ENCODE data around the gene SMIM9. TPM values are rescaled to one million over a fixed set of nuclear protein-coding genes. Genes with fewer than 3 reads are reported as not detected.

Gene SMIM9
- total and polyA plus RNA-seq, 9 of the 15 experiments (the other 6 are each of a cell fraction or from before 2014, with no cell fraction given): 0.08 TPM; not detected in 8

DNA sequence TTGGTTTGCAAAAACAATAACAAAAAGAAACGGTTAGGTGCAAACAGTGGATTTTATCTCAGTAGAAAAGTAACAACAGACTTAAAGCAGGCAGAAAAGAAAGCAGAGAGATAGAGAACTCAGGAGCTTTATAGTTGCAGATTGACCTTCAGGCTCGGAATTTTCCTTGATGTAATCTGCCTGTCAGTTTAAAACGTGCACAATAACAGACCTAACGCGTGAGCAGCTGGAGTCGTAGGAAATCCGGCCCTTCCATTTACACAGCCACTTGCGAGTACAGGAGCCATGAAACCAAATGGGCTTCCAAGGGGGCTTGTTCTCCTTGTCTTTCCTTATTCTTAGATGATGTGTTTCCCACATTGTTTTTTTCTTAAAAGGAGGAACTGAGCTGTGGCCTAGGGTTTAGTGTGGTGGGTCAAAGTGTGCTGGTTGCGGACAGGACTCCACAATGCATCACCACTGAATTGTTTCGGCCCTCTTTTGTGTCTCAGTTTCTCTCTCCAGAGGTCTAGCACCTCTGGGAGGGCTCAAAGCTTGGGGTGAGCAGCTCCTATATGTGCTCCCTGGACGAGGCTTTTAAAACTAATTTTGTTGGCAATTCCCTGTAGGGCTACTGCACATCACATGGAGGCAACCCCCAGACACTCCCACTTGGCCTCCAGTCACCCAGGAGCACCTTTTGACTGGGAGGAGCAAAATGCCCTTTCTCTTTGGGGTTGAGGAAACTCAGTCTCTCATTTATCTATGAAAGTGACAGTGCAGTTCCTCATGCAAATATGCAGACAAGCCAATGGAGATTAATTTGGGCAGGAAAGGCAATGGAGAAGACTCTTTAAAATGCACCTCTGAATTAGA is 15.3 kb downstream of the SMIM9 start (continued):
- TF ChIP-seq, protein P1, sequence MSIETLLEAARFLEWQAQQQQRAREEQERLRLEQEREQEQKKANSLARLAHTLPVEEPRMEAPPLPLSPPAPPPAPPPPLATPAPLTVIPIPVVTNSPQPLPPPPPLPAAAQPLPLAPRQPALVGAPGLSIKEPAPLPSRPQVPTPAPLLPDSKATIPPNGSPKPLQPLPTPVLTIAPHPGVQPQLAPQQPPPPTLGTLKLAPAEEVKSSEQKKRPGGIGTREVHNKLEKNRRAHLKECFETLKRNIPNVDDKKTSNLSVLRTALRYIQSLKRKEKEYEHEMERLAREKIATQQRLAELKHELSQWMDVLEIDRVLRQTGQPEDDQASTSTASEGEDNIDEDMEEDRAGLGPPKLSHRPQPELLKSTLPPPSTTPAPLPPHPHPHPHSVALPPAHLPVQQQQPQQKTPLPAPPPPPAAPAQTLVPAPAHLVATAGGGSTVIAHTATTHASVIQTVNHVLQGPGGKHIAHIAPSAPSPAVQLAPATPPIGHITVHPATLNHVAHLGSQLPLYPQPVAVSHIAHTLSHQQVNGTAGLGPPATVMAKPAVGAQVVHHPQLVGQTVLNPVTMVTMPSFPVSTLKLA (conservative IDR thresholded peaks at IDR 0.05): peak; percentile 49 to 68; a peak in 2 of 4 replicates
- TF ChIP-seq KDM2B (CRISPR knock-in tag; IDR thresholded peaks at IDR 0.05) (no peak), RFX1 (IDR thresholded peaks at IDR 0.05) (no peak), ZBTB17 (CRISPR knock-in tag; IDR thresholded peaks at IDR 0.05) (no peak), KDM4B (IDR thresholded peaks at IDR 0.05; ENCODE audit: borderline replicate concordance in 2 of 2, low read depth in 1 of 2) (no peak), HOXB6 (CRISPR knock-in tag; IDR thresholded peaks at IDR 0.05; ENCODE audit: borderline replicate concordance) (no peak), TCF7 (IDR thresholded peaks at IDR 0.05; ENCODE audit: borderline replicate concordance) (no peak)
- TF ChIP-seq, protein P2, sequence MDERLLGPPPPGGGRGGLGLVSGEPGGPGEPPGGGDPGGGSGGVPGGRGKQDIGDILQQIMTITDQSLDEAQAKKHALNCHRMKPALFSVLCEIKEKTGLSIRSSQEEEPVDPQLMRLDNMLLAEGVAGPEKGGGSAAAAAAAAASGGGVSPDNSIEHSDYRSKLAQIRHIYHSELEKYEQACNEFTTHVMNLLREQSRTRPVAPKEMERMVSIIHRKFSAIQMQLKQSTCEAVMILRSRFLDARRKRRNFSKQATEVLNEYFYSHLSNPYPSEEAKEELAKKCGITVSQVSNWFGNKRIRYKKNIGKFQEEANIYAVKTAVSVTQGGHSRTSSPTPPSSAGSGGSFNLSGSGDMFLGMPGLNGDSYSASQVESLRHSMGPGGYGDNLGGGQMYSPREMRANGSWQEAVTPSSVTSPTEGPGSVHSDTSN (CRISPR knock-in tag; IDR thresholded peaks at IDR 0.05; ENCODE audit: low read depth): no peak
- TF ChIP-seq, protein P2 (tag; conservative IDR thresholded peaks at IDR 0.05; ENCODE audit: low read depth): peak; percentile 81
- TF ChIP-seq, protein P3, sequence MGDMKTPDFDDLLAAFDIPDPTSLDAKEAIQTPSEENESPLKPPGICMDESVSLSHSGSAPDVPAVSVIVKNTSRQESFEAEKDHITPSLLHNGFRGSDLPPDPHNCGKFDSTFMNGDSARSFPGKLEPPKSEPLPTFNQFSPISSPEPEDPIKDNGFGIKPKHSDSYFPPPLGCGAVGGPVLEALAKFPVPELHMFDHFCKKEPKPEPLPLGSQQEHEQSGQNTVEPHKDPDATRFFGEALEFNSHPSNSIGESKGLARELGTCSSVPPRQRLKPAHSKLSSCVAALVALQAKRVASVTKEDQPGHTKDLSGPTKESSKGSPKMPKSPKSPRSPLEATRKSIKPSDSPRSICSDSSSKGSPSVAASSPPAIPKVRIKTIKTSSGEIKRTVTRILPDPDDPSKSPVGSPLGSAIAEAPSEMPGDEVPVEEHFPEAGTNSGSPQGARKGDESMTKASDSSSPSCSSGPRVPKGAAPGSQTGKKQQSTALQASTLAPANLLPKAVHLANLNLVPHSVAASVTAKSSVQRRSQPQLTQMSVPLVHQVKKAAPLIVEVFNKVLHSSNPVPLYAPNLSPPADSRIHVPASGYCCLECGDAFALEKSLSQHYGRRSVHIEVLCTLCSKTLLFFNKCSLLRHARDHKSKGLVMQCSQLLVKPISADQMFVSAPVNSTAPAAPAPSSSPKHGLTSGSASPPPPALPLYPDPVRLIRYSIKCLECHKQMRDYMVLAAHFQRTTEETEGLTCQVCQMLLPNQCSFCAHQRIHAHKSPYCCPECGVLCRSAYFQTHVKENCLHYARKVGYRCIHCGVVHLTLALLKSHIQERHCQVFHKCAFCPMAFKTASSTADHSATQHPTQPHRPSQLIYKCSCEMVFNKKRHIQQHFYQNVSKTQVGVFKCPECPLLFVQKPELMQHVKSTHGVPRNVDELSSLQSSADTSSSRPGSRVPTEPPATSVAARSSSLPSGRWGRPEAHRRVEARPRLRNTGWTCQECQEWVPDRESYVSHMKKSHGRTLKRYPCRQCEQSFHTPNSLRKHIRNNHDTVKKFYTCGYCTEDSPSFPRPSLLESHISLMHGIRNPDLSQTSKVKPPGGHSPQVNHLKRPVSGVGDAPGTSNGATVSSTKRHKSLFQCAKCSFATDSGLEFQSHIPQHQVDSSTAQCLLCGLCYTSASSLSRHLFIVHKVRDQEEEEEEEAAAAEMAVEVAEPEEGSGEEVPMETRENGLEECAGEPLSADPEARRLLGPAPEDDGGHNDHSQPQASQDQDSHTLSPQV (IDR thresholded peaks at IDR 0.05): peak; percentile 7

Measured in K562 (cell line).